Islet precursor cell (in vitro differentiated cells): ENCODE data around the gene GTPBP4.
"Not testable (repeated sequence)": the region's sequence is repeated elsewhere in the genome, so short reads cannot be mapped to it uniquely, and the experiment has no call there.

Source experiments
- DNase-seq: peaks from one replicate; pipeline ENCODE4 v3.0.0-alpha.2; 2018

The GTPBP4 gene

GRCh38 chr10:992871-993270 lies 4.6 kb downstream of the GTPBP4 start:
- DNase-seq = no peak

- DNase-seq = no peak
Measured at GRCh38 chr10:994836-995558, 6.8 kb downstream of the GTPBP4 start.

- no peak for DNase-seq
Measured at GRCh38 chr10:995559-995926, 7.3 kb downstream of the GTPBP4 start.

- DNase-seq = no peak
Measured at GRCh38 chr10:996031-996430, 7.8 kb downstream of the GTPBP4 start.

- DNase-seq = no peak
Measured at GRCh38 chr10:997266-998022, 9.2 kb downstream of the GTPBP4 start.

- DNase-seq = no peak
Measured at GRCh38 chr10:1002425-1003006, 14.3 kb downstream of the GTPBP4 start.

- no peak for DNase-seq
Measured at GRCh38 chr10:1003884-1004670, 15.8 kb downstream of the GTPBP4 start.

- no peak for DNase-seq
Measured at GRCh38 chr10:1006573-1006972, 18.3 kb downstream of the GTPBP4 start.

GRCh38 chr10:1007583-1007982 lies 19.3 kb downstream of the GTPBP4 start:
- DNase-seq = no peak

- DNase-seq = no peak
Measured at GRCh38 chr10:1009071-1009494, 20.8 kb downstream of the GTPBP4 start.

GRCh38 chr10:1009947-1010346 lies 21.7 kb downstream of the GTPBP4 start:
- not testable (repeated sequence) for DNase-seq

- no peak for DNase-seq
Measured at GRCh38 chr10:1010703-1011102, 22.5 kb downstream of the GTPBP4 start.

- DNase-seq = no peak
Measured at GRCh38 chr10:1011696-1012095, 23.5 kb downstream of the GTPBP4 start.

GRCh38 chr10:1015688-1016087 lies 27.5 kb downstream of the GTPBP4 start:
- no peak for DNase-seq

GRCh38 chr10:1019362-1019761 lies 31.1 kb downstream of the GTPBP4 start:
- no peak for DNase-seq

GRCh38 chr10:1020460-1020859 lies 32.2 kb downstream of the GTPBP4 start:
- DNase-seq = no peak

GRCh38 chr10:1020958-1021357 lies 32.7 kb downstream of the GTPBP4 start:
- DNase-seq = no peak

GRCh38 chr10:1022413-1022812 lies 34.2 kb downstream of the GTPBP4 start:
- no peak for DNase-seq

GRCh38 chr10:1024103-1024502 lies 35.9 kb downstream of the GTPBP4 start:
- DNase-seq = no peak

- DNase-seq = no peak
Measured at GRCh38 chr10:1025683-1026082, 37.4 kb downstream of the GTPBP4 start, which contains the start of gene IDI2. Gene IDI2 (minus strand): TSS chr10:1025859. CDS start chr10:1024723, 1,136 bp downstream.

GRCh38 chr10:1026578-1026977 lies 38.3 kb downstream of the GTPBP4 start:
- DNase-seq = no peak

- DNase-seq = no peak
Measured at GRCh38 chr10:1029838-1030237, 41.6 kb downstream of the GTPBP4 start.

GRCh38 chr10:1033601-1034000 lies 45.4 kb downstream of the GTPBP4 start:
- DNase-seq = no peak
